Tibial nerve (tissue), 4 donors: ENCODE results near the gene SEMA3E. TPM values are rescaled to one million over a fixed set of nuclear protein-coding genes. Genes with fewer than 3 reads are reported as not detected.
A peak's percentile ranks its signal among the peaks of the same experiment; 100 is the strongest.

Experiments
- DNase-seq, 2 donors: peaks; one replicate each; pipeline ENCODE4 v3.0.0-alpha.2; 2019; ENCODE audit warnings: low spot score in 2 of 2
- H3K27ac ChIP-seq, 4 donors: fragments of 200-600 bp; sonication (generic) in 3 of 4; one replicate each; pipeline ENCODE4 v1.5.1; 2017 to 2019; ENCODE audit warnings: mild to moderate bottlenecking in 1 of 4
- H3K27me3 ChIP-seq, 2 donors: fragments of 200-600 bp; sonication (generic) in 1 of 2; one replicate each; pipeline versions ENCODE4 v1.5.1 to v1.6.0; 2017 to 2019
- H3K36me3 ChIP-seq, 3 donors: fragments of 200-600 bp; sonication (generic); one replicate each; pipeline ENCODE4 v1.5.1; 2018 to 2019
- H3K4me1 ChIP-seq, 4 donors: fragments of 200-600 bp; sonication (generic) in 3 of 4; one replicate each; pipeline ENCODE4 v1.5.1; 2017 to 2019
- H3K4me3 ChIP-seq, 4 donors: fragments of 200-600 bp; sonication (generic) in 3 of 4; one replicate each; pipeline ENCODE4 v1.5.1; 2017 to 2019; ENCODE audit warnings: mild to moderate bottlenecking in 1 of 4, moderate library complexity in 1 of 4
- H3K9me3 ChIP-seq, 4 donors: fragments of 200-600 bp; sonication (generic) in 3 of 4; one replicate each; pipeline ENCODE4 v1.5.1; 2017 to 2019
- EP300 ChIP-seq, 2 donors: sonication (generic); formaldehyde crosslinking; IDR thresholded peaks; one replicate each; pipeline ENCODE4 v1.6.1; 2017; ENCODE audit warnings: antibody characterized with exemption in 2 of 2, mild to moderate bottlenecking in 1 of 2
- POLR2A ChIP-seq, 2 donors: fragments of 450-650 bp; IDR thresholded peaks; one replicate each; pipeline ENCODE4 v1.6.1; 2017; ENCODE audit warnings: antibody characterized with exemption in 2 of 2, mild to moderate bottlenecking in 2 of 2, moderate library complexity in 2 of 2
- WGBS, 2 donors: methylation state at CpG; one replicate each; pipeline ENCODE4 v1.1.5; 2018; 5-methylcytosine and 5-hydroxymethylcytosine counted together
- total RNA-seq, 4 donors: library from RNA; depleted of rRNA; stranded (reverse); fragments of >200 nt; gene quantifications; one replicate each; pipeline ENCODE4 v1.1.0, GENCODE V29; 2016
- TF ChIP-seq, protein P1 (sequence below), 5 experiments: fragments of 200-600 bp in 3 of 5; fragments of 450-650 bp in 2 of 5; sonication (generic) in 3 of 5; IDR thresholded peaks; one replicate each; pipeline ENCODE4 v1.5.1; 2016 to 2019; ENCODE audit warnings: antibody characterized with exemption in 5 of 5, mild to moderate bottlenecking in 3 of 5, moderate library complexity in 2 of 5

Gene SEMA3E
- total RNA-seq, 4 donors from 2014 or later = 0.60 to 21.9 (median 2.9) TPM

DNA sequence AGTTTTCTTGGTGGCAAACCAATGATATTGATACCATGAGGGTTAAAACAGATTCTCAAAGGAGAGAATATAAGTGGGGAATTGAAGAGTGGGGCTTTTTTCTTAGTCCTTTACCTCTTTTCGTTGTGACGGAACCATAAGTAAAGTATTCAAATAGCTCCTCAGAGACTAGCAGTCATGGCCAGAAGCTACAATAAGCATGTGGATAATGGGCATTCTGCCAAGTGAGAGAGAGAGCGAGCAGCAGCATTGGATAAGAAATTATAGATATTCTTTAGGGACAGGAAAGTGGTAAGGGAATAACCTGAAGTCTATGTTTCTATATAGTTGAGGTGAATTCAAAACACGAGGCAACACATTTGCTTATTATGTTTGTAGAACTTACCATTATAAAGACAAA, 235.1 kb downstream of the SEMA3E start:
- no peak overlapping the region for H3K27ac ChIP-seq
- no peaks in the 10 kb centered on the region for H3K4me1 ChIP-seq
- TF ChIP-seq, protein P1, sequence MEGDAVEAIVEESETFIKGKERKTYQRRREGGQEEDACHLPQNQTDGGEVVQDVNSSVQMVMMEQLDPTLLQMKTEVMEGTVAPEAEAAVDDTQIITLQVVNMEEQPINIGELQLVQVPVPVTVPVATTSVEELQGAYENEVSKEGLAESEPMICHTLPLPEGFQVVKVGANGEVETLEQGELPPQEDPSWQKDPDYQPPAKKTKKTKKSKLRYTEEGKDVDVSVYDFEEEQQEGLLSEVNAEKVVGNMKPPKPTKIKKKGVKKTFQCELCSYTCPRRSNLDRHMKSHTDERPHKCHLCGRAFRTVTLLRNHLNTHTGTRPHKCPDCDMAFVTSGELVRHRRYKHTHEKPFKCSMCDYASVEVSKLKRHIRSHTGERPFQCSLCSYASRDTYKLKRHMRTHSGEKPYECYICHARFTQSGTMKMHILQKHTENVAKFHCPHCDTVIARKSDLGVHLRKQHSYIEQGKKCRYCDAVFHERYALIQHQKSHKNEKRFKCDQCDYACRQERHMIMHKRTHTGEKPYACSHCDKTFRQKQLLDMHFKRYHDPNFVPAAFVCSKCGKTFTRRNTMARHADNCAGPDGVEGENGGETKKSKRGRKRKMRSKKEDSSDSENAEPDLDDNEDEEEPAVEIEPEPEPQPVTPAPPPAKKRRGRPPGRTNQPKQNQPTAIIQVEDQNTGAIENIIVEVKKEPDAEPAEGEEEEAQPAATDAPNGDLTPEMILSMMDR (IDR thresholded peaks at IDR 0.05) = no peak
- TF ChIP-seq EP300 (IDR thresholded peaks at IDR 0.05) (no peak), POLR2A (IDR thresholded peaks at IDR 0.05) (no peak)
- no peak overlapping the region for H3K4me3 ChIP-seq
- no peaks in the 10 kb centered on the region for H3K36me3 ChIP-seq
- no peaks in the 10 kb centered on the region for H3K27me3 ChIP-seq
- no peak for DNase-seq
- WGBS, 2 donors = 20 to 30% methylated on average over 4 of the region's 4 CpGs
- no peaks in the 10 kb centered on the region for H3K9me3 ChIP-seq

DNA sequence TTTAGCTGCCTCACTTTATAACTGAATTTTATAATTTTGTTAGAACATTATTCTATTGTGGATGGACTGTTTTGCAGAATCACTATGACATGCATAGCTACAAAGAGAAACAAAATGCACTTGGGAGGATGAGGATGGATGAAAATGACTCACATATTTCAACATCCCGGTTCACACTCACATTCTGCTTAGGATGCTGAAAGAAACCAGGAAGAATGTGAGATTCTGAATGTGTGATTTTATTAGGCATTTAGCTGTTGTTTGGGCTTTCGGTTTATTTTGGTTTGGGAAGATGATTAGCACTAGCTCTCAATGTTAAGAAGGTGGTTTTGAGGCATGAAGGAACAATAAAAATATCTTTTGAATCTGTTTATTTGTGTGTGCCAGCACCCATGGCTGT, 235.5 kb downstream of the SEMA3E start:
- Histone ChIP-seq H3K4me3 (no peak overlapping the region), H3K27ac (no peak overlapping the region), H3K4me1 (no peaks in the 10 kb centered on the region), H3K9me3 (no peaks in the 10 kb centered on the region), H3K36me3 (no peaks in the 10 kb centered on the region), H3K27me3 (no peaks in the 10 kb centered on the region)
- no peak for TF ChIP-seq POLR2A (IDR thresholded peaks at IDR 0.05)
- TF ChIP-seq, protein P1 (IDR thresholded peaks at IDR 0.05) = no peak
- no peak for TF ChIP-seq EP300 (IDR thresholded peaks at IDR 0.05)
- WGBS, 2 donors = 36 to 49% methylated on average over 2 of the region's 2 CpGs
- no peak for DNase-seq

DNA sequence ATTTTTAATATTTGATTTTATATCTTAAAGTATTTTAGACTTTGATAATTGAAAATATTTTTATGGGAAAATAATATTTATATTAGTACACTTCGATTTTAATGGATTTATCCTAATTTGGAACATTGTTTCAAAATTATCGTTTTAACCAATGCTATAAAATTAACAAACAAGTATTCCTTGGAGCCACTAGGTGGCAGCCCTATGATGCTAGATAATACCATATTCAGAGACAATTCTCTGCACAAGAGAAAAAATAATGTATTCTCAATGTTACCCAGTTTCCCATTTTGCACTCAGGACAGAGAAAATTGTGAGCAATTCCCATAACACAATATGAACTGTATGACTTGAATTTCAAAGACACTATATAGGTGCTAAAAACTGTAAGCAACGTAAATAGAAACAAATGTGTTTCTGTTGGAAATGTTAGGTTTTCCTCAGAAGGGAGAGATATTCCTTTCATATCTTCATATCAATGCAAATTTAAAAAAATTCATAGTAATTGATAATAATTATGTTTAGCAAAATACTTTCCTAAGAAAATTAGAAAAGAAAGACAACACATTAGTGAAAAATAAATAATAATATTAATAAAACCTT, 237.8 kb downstream of the SEMA3E start:
- no peaks in the 10 kb centered on the region for H3K27me3 ChIP-seq
- no peaks in the 10 kb centered on the region for H3K4me1 ChIP-seq
- TF ChIP-seq, protein P1 (IDR thresholded peaks at IDR 0.05) = peak; percentile 30 to 56 (median 53)
- TF ChIP-seq POLR2A (IDR thresholded peaks at IDR 0.05) = no peak
- 28% methylated on average over 3 of the region's 3 CpGs for WGBS, 2 donors
- H3K9me3 ChIP-seq = no peaks in the 10 kb centered on the region
- H3K4me3 ChIP-seq = no peak overlapping the region
- peak in 1 of 2 donors; percentile 13 for DNase-seq
- no peaks in the 10 kb centered on the region for H3K36me3 ChIP-seq
- H3K27ac ChIP-seq = no peak overlapping the region

DNA sequence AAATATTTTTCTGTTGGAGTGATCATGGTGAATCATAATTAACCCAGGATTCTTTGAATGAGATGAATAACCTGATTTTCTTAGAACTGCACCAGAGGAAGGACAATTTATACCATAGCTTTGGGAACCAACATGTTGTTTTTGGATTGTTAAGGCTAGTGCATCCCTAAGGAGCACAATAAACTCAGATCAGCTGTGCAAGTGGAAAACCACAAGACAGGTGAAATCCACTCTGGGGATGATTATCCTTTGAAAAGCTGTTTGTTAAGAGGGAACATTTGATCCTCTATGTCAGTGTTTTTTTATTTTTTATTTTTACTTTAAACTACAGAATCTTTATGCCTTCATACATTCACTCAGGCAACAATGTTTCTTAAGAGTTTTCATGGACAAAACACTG, 254.2 kb downstream of the SEMA3E start:
- no peak for DNase-seq
- Histone ChIP-seq H3K9me3 (no peaks in the 10 kb centered on the region), H3K36me3 (no peaks in the 10 kb centered on the region), H3K4me3 (no peak overlapping the region), H3K4me1 (no peaks in the 10 kb centered on the region), H3K27me3 (no peaks in the 10 kb centered on the region), H3K27ac (no peak overlapping the region)
- TF ChIP-seq, protein P1 (IDR thresholded peaks at IDR 0.05) = no peak
- TF ChIP-seq POLR2A (IDR thresholded peaks at IDR 0.05) (no peak), EP300 (IDR thresholded peaks at IDR 0.05) (no peak)

DNA sequence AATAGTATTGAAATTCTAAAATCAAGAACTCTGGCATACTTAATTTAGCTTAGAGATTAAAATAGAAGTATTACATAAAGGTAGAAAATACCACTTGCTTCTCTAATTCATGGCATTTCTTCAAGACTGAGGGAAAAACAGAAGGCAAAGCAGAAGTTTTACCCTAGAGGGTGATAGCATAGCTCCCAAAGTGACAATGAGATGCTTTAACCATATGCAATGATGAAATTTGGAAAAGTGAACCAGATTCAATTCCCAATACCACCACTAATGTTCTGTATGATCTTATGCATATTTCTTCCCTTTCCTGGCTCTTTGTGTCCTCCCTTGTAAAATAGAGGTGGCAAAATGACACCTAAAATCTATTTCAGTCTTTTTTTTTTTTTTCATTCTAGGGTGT, 260.5 kb downstream of the SEMA3E start:
- no peaks in the 10 kb centered on the region for H3K9me3 ChIP-seq
- no peak for DNase-seq
- H3K27me3 ChIP-seq = no peaks in the 10 kb centered on the region
- TF ChIP-seq EP300 (IDR thresholded peaks at IDR 0.05) (no peak), POLR2A (IDR thresholded peaks at IDR 0.05) (no peak)
- TF ChIP-seq, protein P1 (IDR thresholded peaks at IDR 0.05) = no peak
- no peak overlapping the region for H3K4me3 ChIP-seq
- no peaks in the 10 kb centered on the region for H3K4me1 ChIP-seq
- no peak overlapping the region for H3K27ac ChIP-seq
- H3K36me3 ChIP-seq = no peaks in the 10 kb centered on the region
